CD14-positive monocyte (primary cell): ENCODE results near the gene MRPS9. TPM values are rescaled to one million over a fixed set of nuclear protein-coding genes. Genes with fewer than 3 reads are reported as not detected.
A peak's percentile ranks its signal among the peaks of the same experiment; 100 is the strongest.

Source experiments
- DNase-seq, 3 donors: peaks; one replicate each; pipeline ENCODE4 v3.0.0-alpha.2; 2011 to 2022
- H2AFZ ChIP-seq: 2 replicates; pipeline ENCODE4 v1.6.0; 2012; ENCODE audit warnings: mild to moderate bottlenecking, low read depth, low read length, inconsistent platforms; ENCODE audit not compliant: insufficient read depth, poor library complexity, severe bottlenecking
- H3K27ac ChIP-seq, 2 donors: 1 replicate in 1 of 2; 2 replicates in 1 of 2; pipeline ENCODE4 v1.5.1; 2012 to 2013; ENCODE audit warnings: low read length in 2 of 2, control low read depth in 1 of 2, inconsistent platforms in 1 of 2, low read depth in 1 of 2, mild to moderate bottlenecking in 1 of 2
- H3K27me3 ChIP-seq, 2 donors: one replicate each; pipeline versions ENCODE4 v1.6.0 to v1.6.1; 2011 to 2013; ENCODE audit warnings: low read length in 2 of 2; ENCODE audit not compliant: control insufficient read depth in 2 of 2, insufficient read depth in 2 of 2
- H3K36me3 ChIP-seq, 2 donors: replicated peaks in 1 of 2; 1 replicate in 1 of 2; 2 replicates in 1 of 2; pipeline versions ENCODE4 v1.5.1 to v1.6.1; 2012 to 2013; ENCODE audit warnings: low read length in 2 of 2, control low read depth in 1 of 2, inconsistent platforms in 1 of 2, mild to moderate bottlenecking in 1 of 2; ENCODE audit not compliant: insufficient read depth in 2 of 2, control insufficient read depth in 1 of 2
- H3K4me1 ChIP-seq, 2 donors: 1 replicate in 1 of 2; 2 replicates in 1 of 2; pipeline versions ENCODE4 v1.5.1 to v1.6.1; 2012 to 2013; ENCODE audit warnings: low read length in 2 of 2, control low read depth in 1 of 2, inconsistent platforms in 1 of 2, mild to moderate bottlenecking in 1 of 2, moderate library complexity in 1 of 2; ENCODE audit not compliant: insufficient read depth in 2 of 2, control insufficient read depth in 1 of 2
- H3K4me2 ChIP-seq: replicated peaks from 2 replicates; pipeline ENCODE3; 2012; ENCODE audit warnings: low read length, moderate library complexity, mild to moderate bottlenecking; ENCODE audit not compliant: poor library complexity, severe bottlenecking; ENCODE audit errors: extremely low read depth
- H3K4me3 ChIP-seq, 3 experiments: fragments of 200-600 bp in 1 of 3; sonication (generic) in 1 of 3; replicated peaks in 1 of 3; 1 replicate in 2 of 3; 2 replicates in 1 of 3; pipeline ENCODE4 v1.5.1; 2011 to 2013; ENCODE audit warnings: low read length in 3 of 3, mild to moderate bottlenecking in 3 of 3, control low read depth in 2 of 3, low read depth in 2 of 3, inconsistent platforms in 1 of 3, moderate library complexity in 1 of 3
- H3K79me2 ChIP-seq: 2 replicates; pipeline ENCODE4 v1.6.0; 2012; ENCODE audit warnings: mild to moderate bottlenecking, control low read depth, inconsistent platforms, low read length, moderate library complexity; ENCODE audit not compliant: insufficient read depth
- H3K9ac ChIP-seq: 2 replicates; pipeline ENCODE4 v1.6.0; 2017; ENCODE audit warnings: low read length, mild to moderate bottlenecking; ENCODE audit not compliant: insufficient read depth, poor library complexity, severe bottlenecking
- H3K9me3 ChIP-seq, 2 donors: replicated peaks in 1 of 2; 1 replicate in 1 of 2; 2 replicates in 1 of 2; pipeline versions ENCODE4 v1.5.1 to v1.6.1; 2012 to 2013; ENCODE audit warnings: low read length in 2 of 2, control low read depth in 1 of 2; ENCODE audit not compliant: control insufficient read depth in 1 of 2, insufficient read depth in 1 of 2
- H4K20me1 ChIP-seq: 2 replicates; pipeline ENCODE4 v1.6.0; 2012; ENCODE audit warnings: mild to moderate bottlenecking, low read length, control low read depth, moderate library complexity; ENCODE audit not compliant: insufficient read depth
- H3K27ac Mint-ChIP-seq, 7 donors: one replicate each; pipeline ENCODE4 v1.8.0; 2020; ENCODE audit warnings: mild to moderate bottlenecking in 7 of 7, mixed read lengths in 7 of 7, moderate library complexity in 6 of 7, inconsistent platforms in 2 of 7
- H3K27me3 Mint-ChIP-seq, 3 donors: one replicate each; pipeline ENCODE4 v1.8.0; 2021 to 2022; ENCODE audit warnings: low read depth in 3 of 3, mild to moderate bottlenecking in 3 of 3, mixed read lengths in 3 of 3, moderate library complexity in 3 of 3, inconsistent platforms in 1 of 3
- H3K36me3 Mint-ChIP-seq, 2 donors: one replicate each; pipeline ENCODE4 v1.8.0; 2020; ENCODE audit warnings: mixed read lengths in 2 of 2, inconsistent platforms in 1 of 2, mild to moderate bottlenecking in 1 of 2
- H3K4me1 Mint-ChIP-seq: one replicate; pipeline ENCODE4 v1.8.0; 2020; ENCODE audit warnings: mild to moderate bottlenecking, mixed read lengths
- H3K4me3 Mint-ChIP-seq, 2 donors: one replicate each; pipeline ENCODE4 v1.8.0; 2020; ENCODE audit warnings: mild to moderate bottlenecking in 2 of 2, mixed read lengths in 2 of 2, moderate library complexity in 1 of 2
- H3K9me3 Mint-ChIP-seq, 7 donors: one replicate each; pipeline ENCODE4 v1.8.0; 2020 to 2022; ENCODE audit warnings: mixed read lengths in 7 of 7, mild to moderate bottlenecking in 6 of 7, moderate library complexity in 6 of 7, inconsistent platforms in 2 of 7
- CTCF ChIP-seq: fragments of 200-600 bp; IDR thresholded peaks from one replicate; pipeline ENCODE4 v1.8.0; 2022; ENCODE audit warnings: antibody characterized with exemption, mild to moderate bottlenecking
- WGBS: methylation state at CpG from one replicate; pipeline ENCODE4 v1.1.5; 2013; ENCODE audit warnings: missing lambda C conversion rate; ENCODE audit not compliant: insufficient coverage; 5-methylcytosine and 5-hydroxymethylcytosine counted together
- intact Hi-C, 2 donors: fragments of 100-400 bp; cut with micrococcal nuclease; formaldehyde crosslinking; loops; one replicate each; pipeline versions ENCODE4 v1.15.0 to v1.15.1; 2023
- polyA plus RNA-seq, 3 donors: library from polyadenylated mRNA; depleted of rRNA in 1 of 3; unstranded in 2 of 3; stranded (reverse) in 1 of 3; fragments of 300-500 nt in 2 of 3; fragments of >200 nt in 1 of 3; fragmentation: Illumina TruSeq in 2 of 3; gene quantifications; 1 replicate in 2 of 3; 2 replicates in 1 of 3; pipeline ENCODE4 v1.2.3, GENCODE V29; 2012 to 2021

The MRPS9 gene
- polyA plus RNA-seq, 3 donors: 9.9 to 12.5 (median 11.6) TPM

DNA sequence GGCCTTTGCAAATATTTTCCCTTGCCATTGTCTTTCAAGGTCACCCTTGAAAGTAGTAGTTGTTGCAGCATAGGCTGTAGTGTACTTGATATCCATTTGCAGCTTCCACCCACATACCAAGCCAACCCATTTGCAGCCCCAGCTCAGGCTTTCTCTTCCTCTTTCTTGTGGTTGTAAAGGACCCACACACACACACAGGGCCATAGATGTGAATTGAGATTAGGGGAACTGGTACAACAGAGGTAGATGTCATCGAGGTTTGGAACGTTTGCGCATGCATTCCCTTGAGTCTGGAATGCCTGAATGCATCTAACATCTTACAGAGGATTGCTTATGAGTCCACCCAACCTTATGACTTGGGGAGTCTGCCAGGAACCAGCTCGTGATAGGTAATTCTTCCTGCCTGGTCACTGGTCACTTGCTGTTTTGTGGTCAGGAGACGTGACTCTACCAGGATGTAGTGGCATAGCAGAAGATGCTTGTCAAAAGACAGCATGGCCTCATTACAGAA is 91.9 kb downstream of the MRPS9 start:
- Mint-ChIP-seq H3K4me3 (no peak overlapping the region), H3K27ac (no peak overlapping the region)

DNA sequence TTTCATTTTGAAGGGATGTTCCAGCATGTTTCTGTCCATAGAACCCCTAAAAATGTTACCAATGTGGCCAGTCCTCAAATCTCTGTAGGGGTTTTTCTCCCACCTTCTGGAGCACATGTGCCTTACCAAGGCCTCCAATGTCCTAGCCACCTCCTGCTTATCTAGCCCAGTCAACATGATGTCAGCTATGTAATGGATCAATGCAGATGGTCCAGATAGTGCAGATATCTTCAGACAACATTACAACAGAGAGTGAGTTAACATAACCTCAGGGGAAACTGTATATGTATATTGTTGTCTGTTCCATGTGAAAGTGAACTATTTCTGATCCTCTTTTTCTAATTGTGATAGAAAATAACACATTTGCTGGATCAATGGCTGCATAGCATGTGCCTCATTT is 92.7 kb downstream of the MRPS9 start:
- Histone ChIP-seq H4K20me1 (no peaks in the 10 kb centered on the region), H3K27me3 (no peaks in the 10 kb centered on the region), H2AFZ (no peak overlapping the region), H3K36me3 (no peaks in the 10 kb centered on the region), H3K4me1 (peaks cover 4 to 5% of the 10 kb centered on the region in 2 donors), H3K4me3 (no peak overlapping the region), H3K9me3 (no peaks in the 10 kb centered on the region), H3K9ac (no peak overlapping the region), H3K79me2 (no peaks in the 10 kb centered on the region), H3K27ac (no peak overlapping the region), H3K4me2 (no peak overlapping the region)
- no peaks in the 10 kb centered on the region for H3K36me3 Mint-ChIP-seq
- no peak overlapping the region for H3K27ac Mint-ChIP-seq
- peaks cover 0 to 5% (median 0%) of the 10 kb centered on the region in 7 donors for H3K9me3 Mint-ChIP-seq
- DNase-seq: no peak
- intact Hi-C loops: no loop called here
- TF ChIP-seq CTCF: no peak
- H3K4me3 Mint-ChIP-seq: no peak overlapping the region
- H3K27me3 Mint-ChIP-seq: peaks cover 0 to 3% (median 0%) of the 10 kb centered on the region in 3 donors
- peaks cover 5% of the 10 kb centered on the region for H3K4me1 Mint-ChIP-seq

More for the DNA sequence above, 91.9 kb downstream of the MRPS9 start:
- Histone ChIP-seq H3K36me3 (no peaks in the 10 kb centered on the region), H3K27me3 (no peaks in the 10 kb centered on the region), H4K20me1 (no peaks in the 10 kb centered on the region), H3K4me3 (no peak overlapping the region), H3K79me2 (no peaks in the 10 kb centered on the region), H3K4me2 (no peak overlapping the region), H3K9me3 (no peaks in the 10 kb centered on the region), H3K4me1 (peaks cover 4 to 5% of the 10 kb centered on the region in 2 donors), H3K9ac (no peak overlapping the region), H2AFZ (no peak overlapping the region), H3K27ac (no peak overlapping the region)
- no peak for TF ChIP-seq CTCF
- Mint-ChIP-seq H3K36me3 (no peaks in the 10 kb centered on the region), H3K9me3 (peaks cover 0 to 5% (median 0%) of the 10 kb centered on the region in 7 donors), H3K4me1 (peaks cover 5% of the 10 kb centered on the region), H3K27me3 (peaks cover 0 to 3% (median under 1%) of the 10 kb centered on the region in 3 donors)
- peak in 1 of 3 donors; percentile 13 for DNase-seq
- WGBS: 48% methylated on average over 2 of the region's 5 CpGs
- intact Hi-C loops: no loop called here
